HS-27A (cell line): ENCODE measurements around the gene SPOCK2.
"Not testable (repeated sequence)": the region's sequence is repeated elsewhere in the genome, so short reads cannot be mapped to it uniquely, and the experiment has no call there.

ENCODE experiments used
- DNase-seq: peaks from one replicate; pipeline ENCODE4 v3.0.0-alpha.2; 2012; ENCODE audit warnings: low read depth, missing footprints

SPOCK2 gene

DNA sequence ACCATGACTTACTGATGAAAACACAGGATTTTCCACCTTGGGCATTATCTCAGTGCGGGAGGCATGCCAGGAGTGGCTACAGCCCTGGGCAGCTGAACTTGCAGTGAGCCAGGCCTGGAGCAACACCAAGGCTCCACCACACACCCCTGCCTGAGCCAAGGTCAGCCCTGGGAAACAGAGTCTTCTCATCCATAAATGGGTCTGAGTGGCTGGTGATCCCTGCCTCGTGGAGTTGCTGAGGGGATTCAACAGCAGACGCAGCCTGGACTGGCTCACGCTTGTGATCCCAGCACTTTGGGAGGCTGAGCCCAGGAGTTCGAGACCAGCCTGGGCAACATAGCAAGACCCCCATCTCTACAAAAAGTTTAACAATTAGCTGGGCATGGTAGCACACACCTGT is 32.2 kb downstream of the SPOCK2 start:
- no peak for DNase-seq

DNA sequence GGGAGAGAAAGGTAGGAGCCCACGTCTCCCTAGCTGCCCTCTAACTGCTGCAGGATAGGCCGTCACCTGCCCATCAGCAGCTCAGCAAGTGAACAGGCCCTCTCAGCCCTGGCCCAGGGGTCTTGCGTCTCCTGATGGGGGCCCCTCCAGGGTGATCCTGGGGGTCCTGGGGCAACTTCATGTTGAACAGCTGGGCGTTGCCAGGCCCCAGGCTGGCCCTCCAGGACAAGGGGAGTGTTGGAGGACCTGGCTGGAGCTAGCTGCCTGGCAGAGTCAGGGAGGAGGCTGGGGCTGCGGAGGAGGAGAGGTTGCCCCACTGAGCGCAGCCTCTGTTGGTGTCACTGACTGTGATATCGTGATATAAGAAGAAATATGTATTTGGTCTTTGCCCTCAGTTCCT is 34.7 kb downstream of the SPOCK2 start:
- DNase-seq: no peak

- no peak for DNase-seq
Observed at GRCh38 chr10:72050873-72051272, 37.5 kb downstream of the SPOCK2 start.

- no peak for DNase-seq
Observed at GRCh38 chr10:72049969-72050781, 38.2 kb downstream of the SPOCK2 start.

GRCh38 chr10:72049472-72049871 is 38.9 kb downstream of the SPOCK2 start:
- no peak for DNase-seq

- DNase-seq: peak; percentile 54
Observed at GRCh38 chr10:72048450-72049124, 39.8 kb downstream of the SPOCK2 start.

GRCh38 chr10:72045586-72045985 is 42.8 kb downstream of the SPOCK2 start:
- DNase-seq: no peak

DNA sequence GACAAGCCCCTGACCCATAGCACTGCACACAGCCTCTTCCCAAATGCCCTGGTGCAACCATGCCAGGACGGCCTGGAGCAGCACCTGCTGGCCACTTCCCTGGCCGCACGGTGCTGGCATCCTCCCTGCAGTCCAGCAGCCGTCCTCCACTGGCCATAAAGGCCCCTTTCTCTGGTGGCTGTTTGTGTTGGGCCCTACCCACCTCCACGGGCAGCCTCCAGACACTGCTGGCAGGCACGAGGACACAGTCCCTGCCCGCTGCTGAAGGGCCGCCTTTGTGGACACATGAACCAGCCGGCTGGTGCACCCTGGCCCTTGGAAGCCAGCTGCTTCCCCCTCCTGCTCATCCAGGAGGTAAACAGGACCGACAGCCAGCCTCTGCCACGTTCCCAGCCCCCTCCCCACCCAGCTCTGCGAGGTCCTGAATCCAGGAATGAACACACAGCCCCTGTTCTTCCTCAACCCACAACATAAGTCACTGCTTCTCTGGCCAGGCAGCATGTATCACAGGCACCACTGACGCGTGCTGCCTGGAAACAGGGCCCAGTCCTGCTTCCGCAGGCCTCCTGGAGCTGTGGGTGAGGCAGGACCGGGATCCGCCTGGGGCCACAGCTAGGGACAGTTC is 43.8 kb downstream of the SPOCK2 start:
- no peak for DNase-seq

- no peak for DNase-seq
Observed at GRCh38 chr10:72043016-72043834, 45.1 kb downstream of the SPOCK2 start.

GRCh38 chr10:72041491-72041890 is 46.9 kb downstream of the SPOCK2 start:
- no peak for DNase-seq

- no peak for DNase-seq
Observed at GRCh38 chr10:72039377-72039776, 49.0 kb downstream of the SPOCK2 start.

GRCh38 chr10:72038458-72039001 is 49.8 kb downstream of the SPOCK2 start:
- DNase-seq: no peak

DNA sequence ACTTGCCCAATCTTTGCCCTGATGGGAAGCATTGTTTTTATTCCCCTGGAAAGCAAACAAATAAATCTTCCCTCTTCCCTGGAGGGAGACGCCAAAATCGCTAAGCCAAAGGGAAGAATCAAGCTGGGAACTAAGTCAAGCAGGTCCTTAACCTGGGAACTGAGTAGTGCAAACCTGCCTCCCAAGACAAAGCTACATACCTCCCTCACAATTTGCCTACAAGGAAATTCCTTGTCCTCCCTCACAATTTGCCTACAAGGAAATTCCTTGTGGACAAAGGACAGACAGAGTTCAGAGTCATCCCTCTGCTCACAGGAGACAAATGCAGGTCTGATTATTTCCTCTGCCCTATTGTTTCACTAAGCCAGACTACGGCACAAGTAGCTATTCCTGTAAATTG is 50.5 kb downstream of the SPOCK2 start:
- no peak for DNase-seq

DNA sequence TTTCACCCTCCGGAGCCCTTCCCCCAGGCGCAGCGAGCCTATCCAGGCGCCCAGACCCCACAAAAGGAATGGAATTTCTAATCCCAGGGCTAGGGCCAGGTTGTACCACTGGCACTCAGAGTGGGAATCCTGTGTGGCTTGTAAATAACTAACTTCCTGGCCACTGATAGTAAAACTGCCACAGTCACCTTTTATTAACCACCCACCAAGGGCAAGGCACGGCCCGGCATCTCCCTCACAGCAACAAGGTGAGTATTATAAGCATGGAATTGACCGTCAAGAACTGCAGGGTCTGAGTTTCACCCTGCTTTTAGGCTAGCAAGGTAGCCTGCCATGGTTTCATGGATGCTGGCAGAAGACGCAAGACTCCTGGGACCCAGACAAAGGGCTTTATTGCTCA is 51.1 kb downstream of the SPOCK2 start:
- DNase-seq: no peak

DNA sequence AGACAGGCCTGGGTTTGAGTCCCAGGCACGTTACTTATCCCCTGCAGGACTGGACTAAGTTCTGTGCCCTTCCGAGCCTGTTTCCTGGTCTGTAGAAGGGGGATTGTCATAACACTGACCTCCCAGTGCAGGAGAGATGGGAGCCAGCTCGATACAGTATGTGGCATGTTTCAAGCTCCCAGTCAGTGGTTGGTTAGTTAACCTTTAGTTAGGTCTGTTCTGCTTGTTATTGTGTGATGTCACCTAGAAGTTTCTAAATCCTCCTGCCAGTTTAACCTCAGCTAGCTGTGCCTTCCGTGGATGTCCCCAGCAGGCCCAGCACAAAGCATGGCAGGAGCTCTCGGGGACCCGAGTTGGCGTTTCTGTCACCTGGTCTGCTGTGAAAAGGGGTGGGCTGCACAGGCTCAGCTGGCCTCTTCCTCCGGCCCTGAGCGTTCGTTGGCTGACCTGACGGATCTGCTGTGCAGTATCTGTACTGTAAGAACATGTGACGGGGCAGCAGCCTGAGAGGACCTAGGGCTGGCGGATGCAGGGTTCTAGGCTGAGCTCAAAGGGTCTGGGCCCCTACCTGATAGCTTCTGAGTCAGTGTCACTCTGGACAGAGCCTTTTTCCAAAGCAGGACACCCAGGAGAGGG is 53.0 kb downstream of the SPOCK2 start:
- DNase-seq: no peak

DNA sequence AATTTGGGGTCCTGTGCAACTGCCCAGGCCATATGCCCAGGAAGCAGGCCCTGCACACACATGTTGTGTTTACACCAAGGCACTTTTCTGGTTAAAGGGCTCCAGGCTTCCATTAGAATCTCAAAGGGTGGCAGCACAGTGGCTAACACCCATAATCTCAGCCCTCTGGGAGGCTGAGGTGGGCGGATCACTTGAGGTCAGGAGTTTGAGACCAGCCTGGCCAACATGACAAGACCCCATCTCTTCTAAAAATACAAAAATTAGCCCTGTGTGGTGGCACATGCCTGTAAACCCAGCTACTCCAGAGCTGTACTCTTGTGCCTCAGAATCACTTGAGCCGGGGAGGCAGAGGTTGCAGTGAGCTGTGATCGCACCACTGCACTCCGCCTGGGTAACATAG is 53.6 kb downstream of the SPOCK2 start:
- no peak for DNase-seq

- no peak for DNase-seq
Observed at GRCh38 chr10:72034040-72034499, 54.3 kb downstream of the SPOCK2 start.

DNA sequence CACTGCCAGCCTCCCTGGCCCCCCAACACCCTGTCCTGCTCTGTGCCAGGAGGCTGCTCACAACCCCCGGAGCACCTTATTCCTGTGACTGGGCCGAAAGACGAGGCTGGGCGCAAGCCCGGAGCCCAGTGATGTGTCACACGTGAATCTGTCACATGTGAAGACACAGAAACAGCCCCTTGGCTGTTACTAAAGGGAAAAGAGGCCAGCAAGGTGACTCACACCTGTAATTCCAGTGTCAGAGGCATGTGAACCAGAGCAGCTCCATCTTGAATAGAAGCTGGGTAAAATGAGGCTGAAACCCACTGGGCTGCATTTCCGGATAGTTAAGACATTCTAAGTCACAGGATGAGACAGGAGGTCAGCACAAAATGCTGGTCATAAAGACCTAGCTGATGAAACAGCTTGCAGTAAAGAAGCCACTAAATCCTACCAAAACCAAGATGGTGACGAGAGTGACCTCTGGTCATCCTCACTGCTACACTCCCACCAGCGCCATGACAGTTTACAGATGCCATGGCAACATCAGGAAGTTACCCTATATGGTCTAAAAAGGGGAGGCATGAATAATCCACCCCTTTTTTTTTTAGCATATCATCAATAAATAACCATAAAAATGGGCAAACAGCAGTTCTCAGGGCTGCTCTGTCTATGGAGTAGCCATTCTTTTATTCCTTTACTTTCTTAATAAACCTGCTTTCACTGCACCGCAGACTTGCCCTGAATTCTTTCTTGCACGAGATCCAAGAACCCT is 55.8 kb downstream of the SPOCK2 start:
- DNase-seq: not testable (repeated sequence)

GRCh38 chr10:72031706-72032105 is 56.6 kb downstream of the SPOCK2 start:
- no peak for DNase-seq

DNA sequence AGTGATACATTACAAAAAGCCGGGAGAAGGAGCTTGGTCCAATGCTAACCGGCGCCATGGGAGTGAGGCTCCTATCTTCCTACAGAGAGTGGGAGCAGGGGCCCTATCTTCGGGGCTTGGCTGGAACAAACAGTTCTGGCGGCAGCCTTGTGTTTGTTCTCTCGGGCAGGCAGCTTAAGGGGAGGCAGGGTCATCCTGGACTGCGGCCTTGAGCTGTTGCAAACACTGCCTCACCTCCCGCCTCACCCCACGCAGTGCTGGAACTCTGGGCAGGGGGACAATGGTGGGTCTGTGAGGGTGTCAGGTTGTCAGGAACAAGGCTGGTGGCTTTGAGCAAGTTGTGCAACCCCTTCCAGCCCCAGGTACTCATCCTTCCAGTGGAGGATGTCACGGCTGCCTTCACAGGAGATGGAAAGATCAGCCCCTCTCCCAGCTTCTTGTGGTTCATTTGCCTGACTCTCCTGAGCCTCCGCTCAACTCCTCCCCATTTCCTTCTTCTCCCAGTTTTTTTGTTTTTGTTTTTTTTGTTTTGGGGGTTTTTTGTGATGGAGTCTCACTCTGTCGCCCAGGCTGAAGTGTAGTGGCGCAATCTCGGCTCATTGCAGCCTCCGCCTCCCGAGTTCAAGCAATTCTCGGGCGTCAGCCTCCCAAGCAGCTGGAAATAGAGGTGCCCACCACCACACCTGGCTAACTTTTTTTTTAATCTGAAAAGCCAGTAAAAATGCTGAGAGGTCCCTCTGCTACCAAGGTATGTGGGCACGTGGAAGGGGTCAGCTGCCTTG is 57.4 kb downstream of the SPOCK2 start:
- no peak for DNase-seq
